NCI-H446 treated with DMSO at 0.1 percent for 48 hours (cell line): ENCODE results near the gene HPS5.

ENCODE experiments used
- DNase-seq: peaks from one replicate; lab custom pipeline; 2025; lab: John Stamatoyannopoulos, UW

Gene HPS5

GRCh38 chr11:18235394-18236334, 86.3 kb downstream of the HPS5 start:
- no peak for DNase-seq

- no peak for DNase-seq
These were observed 88.0 kb downstream of the HPS5 start for GRCh38 chr11:18233912-18234311.

GRCh38 chr11:18230859-18231258, 91.1 kb downstream of the HPS5 start:
- no peak for DNase-seq

GRCh38 chr11:18229501-18229900, 92.4 kb downstream of the HPS5 start:
- no peak for DNase-seq
